ENCODE data around the gene ELMOD1. TPM values are rescaled to one million over a fixed set of nuclear protein-coding genes. Genes with fewer than 3 reads are reported as not detected.
"Not testable (repeated sequence)": the region's sequence is repeated elsewhere in the genome, so short reads cannot be mapped to it uniquely, and the experiment has no call there.

ELMOD1 gene
- polyA plus RNA-seq, 1 experiment, result 0.06 TPM

GRCh38 chr11:107564877-107565218, 26.1 kb upstream of the ELMOD1 start:
- POLR2A ChIA-PET, result no interaction called here

GRCh38 chr11:107565219-107565937, 25.6 kb upstream of the ELMOD1 start, which contains the start of gene ALKBH8:
TSS of gene ALKBH8 (minus strand) at chr11:107565735. CDS start at chr11:107560893, 4,842 bp downstream.
- TF ChIP-seq CTCF (IDR thresholded peaks at IDR 0.05; ENCODE audit: low read depth, low read length), result no peak
- DNase-seq (ENCODE audit: low read depth, low spot score), result no peak

More at GRCh38 chr11:107564877-107565218, 26.1 kb upstream of the ELMOD1 start:
- no peak for TF ChIP-seq CTCF (IDR thresholded peaks at IDR 0.05; ENCODE audit: low read depth, low read length)
- peak overlapping the region; percentile 96 for H3K4me3 ChIP-seq (ENCODE audit: low read depth, low read length)
- peaks cover 2% of the 10 kb centered on the region for H3K27me3 ChIP-seq (ENCODE audit: control insufficient read depth, insufficient read depth, low read length)
- no peak overlapping the region for H3K27ac ChIP-seq (ENCODE audit: low read depth, low read length)
- DNase-seq (ENCODE audit: low read depth, low spot score), result no peak
- CTCF ChIA-PET, result interaction anchor here (0.5 to 5.8 kb wide), 10 partner anchors 11 to 217 kb away, joined by 3 to 133 read pairs (median 20); no protein-coding TSS in a partner anchor
- H3K9me3 ChIP-seq (ENCODE audit: control insufficient read depth, insufficient read depth, low read length), result no peaks in the 10 kb centered on the region

GRCh38 chr11:107565955-107566501, 24.9 kb upstream of the ELMOD1 start:
- H3K27ac ChIP-seq (ENCODE audit: low read depth, low read length), result peak overlapping the region; percentile 66
- POLR2A ChIA-PET; DNase-seq (ENCODE audit: low read depth, low spot score); H3K27me3 ChIP-seq (ENCODE audit: control insufficient read depth, insufficient read depth, low read length); H3K9me3 ChIP-seq (ENCODE audit: control insufficient read depth, insufficient read depth, low read length): not testable (repeated sequence)
- CTCF ChIA-PET, result interaction anchor here (0.8 to 5.3 kb wide), 5 partner anchors 10 to 206 kb away, joined by 3 to 67 read pairs (median 33); no protein-coding TSS in a partner anchor
- H3K4me3 ChIP-seq (ENCODE audit: low read depth, low read length), result peak overlapping the region; percentile 96

More at GRCh38 chr11:107565219-107565937, 25.6 kb upstream of the ELMOD1 start, which contains the start of gene ALKBH8:
- Histone ChIP-seq H3K27ac (ENCODE audit: low read depth, low read length) (peak within 1 kb of the TSS; percentile 66), H3K9me3 (ENCODE audit: control insufficient read depth, insufficient read depth, low read length) (no peaks in the 10 kb centered on the region), H3K27me3 (ENCODE audit: control insufficient read depth, insufficient read depth, low read length) (peaks cover 3% of the 10 kb centered on the region), H3K4me3 (ENCODE audit: low read depth, low read length) (peak within 1 kb of the TSS; percentile 96)
- ChIA-PET CTCF (interaction anchor here (3.8 to 5.3 kb wide), 4 partner anchors 10 to 206 kb away, joined by 18 to 67 read pairs (median 38); no protein-coding TSS in a partner anchor), POLR2A (no interaction called here)

- POLR2A ChIA-PET, result interaction anchor here (0.6 kb wide), 1 partner anchor 203 kb away, joined by 3 read pairs; no protein-coding TSS in a partner anchor
- no peak overlapping the region for H3K4me3 ChIP-seq (ENCODE audit: low read depth, low read length)
- no peak overlapping the region for H3K27ac ChIP-seq (ENCODE audit: low read depth, low read length)
- peaks cover 7% of the 10 kb centered on the region for H3K27me3 ChIP-seq (ENCODE audit: control insufficient read depth, insufficient read depth, low read length)
- no peak for TF ChIP-seq CTCF (IDR thresholded peaks at IDR 0.05; ENCODE audit: low read depth, low read length)
- CTCF ChIA-PET, result interaction anchor here (0.8 to 5.3 kb wide), 6 partner anchors 9 to 205 kb away, joined by 3 to 67 read pairs (median 26); no protein-coding TSS in a partner anchor
- DNase-seq (ENCODE audit: low read depth, low spot score), result no peak
- H3K9me3 ChIP-seq (ENCODE audit: control insufficient read depth, insufficient read depth, low read length), result no peaks in the 10 kb centered on the region
These were observed 24.4 kb upstream of the ELMOD1 start for GRCh38 chr11:107566569-107566968.

- H3K27ac ChIP-seq (ENCODE audit: low read depth, low read length), result no peak overlapping the region
- DNase-seq (ENCODE audit: low read depth, low spot score), result no peak
- no peak for TF ChIP-seq CTCF (IDR thresholded peaks at IDR 0.05; ENCODE audit: low read depth, low read length)
- ChIA-PET CTCF (interaction anchor here (1.8 to 4.4 kb wide), 4 partner anchors 8 to 204 kb away, joined by 5 to 42 read pairs (median 26); no protein-coding TSS in a partner anchor), POLR2A (no interaction called here)
- no peaks in the 10 kb centered on the region for H3K9me3 ChIP-seq (ENCODE audit: control insufficient read depth, insufficient read depth, low read length)
- H3K4me3 ChIP-seq (ENCODE audit: low read depth, low read length), result no peak overlapping the region
- H3K27me3 ChIP-seq (ENCODE audit: control insufficient read depth, insufficient read depth, low read length), result peaks cover 7% of the 10 kb centered on the region
These were observed 23.1 kb upstream of the ELMOD1 start for GRCh38 chr11:107567739-107568335.
